HepG2 (cell line): ENCODE data around the gene SERINC1. TPM values are rescaled to one million over a fixed set of nuclear protein-coding genes. Genes with fewer than 3 reads are reported as not detected.

Experiments used
- EZH2 ChIP-seq: conservative IDR thresholded peaks from 2 replicates; pipeline ENCODE4 v1.6.1; 2012; ENCODE audit warnings: mild to moderate bottlenecking, low read depth, low read length, moderate library complexity
- FIP1L1 ChIP-seq: fragments of 200-400 bp; formaldehyde crosslinking; IDR thresholded peaks from 2 replicates; pipeline ENCODE4 v1.6.1; 2018; ENCODE audit warnings: low read depth, mild to moderate bottlenecking, low read length, moderate library complexity, borderline replicate concordance; ENCODE audit not compliant: insufficient read depth
- FOSL1 ChIP-seq: sonication (generic); formaldehyde crosslinking; IDR thresholded peaks from 2 replicates; pipeline ENCODE4 v1.9.0; 2021; ENCODE audit warnings: missing genetic modification reagents, borderline replicate concordance
- HNF4G ChIP-seq, 2 experiments: sonication (generic) in 1 of 2; formaldehyde crosslinking in 1 of 2; IDR thresholded peaks; 2 replicates each; pipeline versions ENCODE4 v1.4.0 to v1.6.1; 2011 to 2020; ENCODE audit warnings: borderline replicate concordance in 2 of 2, low read depth in 2 of 2, mild to moderate bottlenecking in 2 of 2, low read length in 1 of 2, missing genetic modification reagents in 1 of 2, moderate library complexity in 1 of 2
- ZBED4 ChIP-seq: sonication (generic); formaldehyde crosslinking; IDR thresholded peaks from 2 replicates; pipeline ENCODE4 v1.4.0; 2020; ENCODE audit warnings: missing genetic modification reagents, borderline replicate concordance
- ZBTB3 ChIP-seq: sonication (generic); formaldehyde crosslinking; IDR thresholded peaks from 2 replicates; pipeline ENCODE4 v1.4.0; 2020; ENCODE audit warnings: low read depth, mild to moderate bottlenecking, moderate library complexity, missing genetic modification reagents, borderline replicate concordance
- ZFP41 ChIP-seq: sonication (generic); formaldehyde crosslinking; IDR thresholded peaks from 2 replicates; pipeline ENCODE4 v1.4.0; 2020; ENCODE audit warnings: mild to moderate bottlenecking, missing genetic modification reagents, borderline replicate concordance
- ZNF276 ChIP-seq: sonication (generic); formaldehyde crosslinking; IDR thresholded peaks from 2 replicates; pipeline ENCODE4 v1.4.0; 2020; ENCODE audit warnings: mild to moderate bottlenecking, low read depth, missing genetic modification reagents
- ZNF615 ChIP-seq: sonication (generic); formaldehyde crosslinking; IDR thresholded peaks from 2 replicates; pipeline ENCODE4 v1.5.0; 2020; ENCODE audit warnings: mild to moderate bottlenecking, missing genetic modification reagents, borderline replicate concordance
- ZNF761 ChIP-seq: sonication (generic); formaldehyde crosslinking; conservative IDR thresholded peaks from 2 replicates; pipeline ENCODE4 v1.4.0; 2020; ENCODE audit warnings: mild to moderate bottlenecking, missing genetic modification reagents
- ZNF775 ChIP-seq: sonication (generic); formaldehyde crosslinking; IDR thresholded peaks from 2 replicates; pipeline ENCODE4 v1.4.0; 2020; ENCODE audit warnings: missing genetic modification reagents, mild to moderate bottlenecking, moderate library complexity, borderline replicate concordance
- polyA plus RNA-seq, 8 experiments: library from polyadenylated mRNA; depleted of rRNA in 3 of 8; stranded (reverse) in 7 of 8; unstranded in 1 of 8; fragments of >200 nt; fragmentation: Illumina TruSeq in 4 of 8; extraction: Trizol in 4 of 8; gene quantifications; 2 replicates each; pipeline versions ENCODE4 v1.2.1 to v1.2.3, GENCODE V29; 2011 to 2016; ENCODE audit warnings: low read depth in 4 of 8, missing spikeins in 1 of 8, mixed read lengths in 1 of 8; ENCODE audit not compliant: insufficient read depth in 1 of 8
- total RNA-seq, 5 experiments: library from RNA; depleted of rRNA; stranded (reverse); fragments of >200 nt; fragmentation: Illumina TruSeq; extraction: Trizol; gene quantifications; 2 replicates each; pipeline ENCODE4 v1.2.3, GENCODE V29; 2016; ENCODE audit warnings: low read depth in 1 of 5
- TF ChIP-seq, protein P1 (sequence below): sonication (generic); formaldehyde crosslinking; IDR thresholded peaks from 2 replicates; pipeline ENCODE4 v1.9.0; 2021; ENCODE audit warnings: missing genetic modification reagents, mild to moderate bottlenecking, borderline replicate concordance

The SERINC1 gene
- total and polyA plus RNA-seq, 2 of the 13 experiments (the other 11 are each of a cell fraction or from before 2014, with no cell fraction given): 93.5 to 112 TPM

DNA sequence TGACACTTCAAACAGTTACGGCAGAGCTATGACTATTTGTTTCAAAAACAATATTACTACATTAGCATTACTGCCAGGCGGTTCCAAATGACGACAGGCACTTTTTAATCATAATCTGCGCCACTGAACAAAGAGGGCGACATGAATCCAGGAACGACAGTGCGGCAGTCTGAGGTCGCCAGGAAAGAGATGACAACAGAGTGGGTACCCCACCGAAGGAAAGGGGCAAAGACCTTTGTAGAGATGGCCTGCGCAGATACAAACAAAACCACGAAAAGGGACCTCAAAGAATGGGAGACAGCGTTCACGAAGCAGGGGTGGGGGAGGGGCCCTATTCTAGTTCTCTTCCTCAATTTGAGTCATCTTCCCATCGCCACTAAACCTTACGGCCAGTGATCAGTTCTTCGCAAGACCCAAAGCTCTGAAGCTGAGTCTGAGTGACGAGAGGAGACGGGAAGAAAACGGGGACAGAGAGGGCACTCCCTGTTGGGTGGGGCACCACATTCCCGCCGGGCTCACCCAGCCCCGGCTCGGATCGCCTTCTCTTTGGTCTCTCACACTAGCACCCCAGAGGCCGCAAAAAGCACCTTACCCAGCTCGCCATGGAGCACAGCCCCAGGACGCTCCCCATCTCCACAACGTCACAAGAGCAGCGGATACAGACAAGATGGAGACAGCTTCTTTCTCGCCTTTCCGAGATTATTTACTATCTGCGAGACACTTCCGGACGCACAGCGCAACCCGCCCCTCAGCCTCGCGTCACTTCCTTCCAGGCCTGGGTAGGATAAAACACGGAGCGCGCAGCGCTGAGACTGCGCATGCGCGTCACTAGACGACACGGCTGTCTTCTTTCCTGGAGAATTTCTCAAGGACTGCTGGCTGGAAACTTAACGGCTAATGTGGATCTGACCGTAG, at the start of gene SERINC1 (continued):
- peak; percentile 91; the same call in 1 of the 2 replicates for TF ChIP-seq ZNF276 (CRISPR knock-in tag)
- TF ChIP-seq ZNF615 (CRISPR knock-in tag): peak; percentile 18; the same call in 1 of the 2 replicates
- no peak for TF ChIP-seq HNF4G (IDR thresholded peaks at IDR 0.05; ENCODE audit: borderline replicate concordance, low read depth, low read length)
- no peak; the same call in 1 of the 2 replicates for TF ChIP-seq HNF4G (CRISPR knock-in tag; IDR thresholded peaks at IDR 0.05; ENCODE audit: borderline replicate concordance, low read depth)
- 0 out of 2 replicates have a peak, but pooled peaks have one; percentile 39 for TF ChIP-seq ZFP41 (CRISPR knock-in tag)
- peak; percentile 43; the same call in 1 of the 2 replicates for TF ChIP-seq ZBED4
- no peak for TF ChIP-seq FOSL1 (CRISPR knock-in tag)
- TF ChIP-seq ZNF761 (CRISPR knock-in tag): 0 out of 2 replicates have a peak, but pooled peaks have one; percentile 88
- TF ChIP-seq, protein P1, sequence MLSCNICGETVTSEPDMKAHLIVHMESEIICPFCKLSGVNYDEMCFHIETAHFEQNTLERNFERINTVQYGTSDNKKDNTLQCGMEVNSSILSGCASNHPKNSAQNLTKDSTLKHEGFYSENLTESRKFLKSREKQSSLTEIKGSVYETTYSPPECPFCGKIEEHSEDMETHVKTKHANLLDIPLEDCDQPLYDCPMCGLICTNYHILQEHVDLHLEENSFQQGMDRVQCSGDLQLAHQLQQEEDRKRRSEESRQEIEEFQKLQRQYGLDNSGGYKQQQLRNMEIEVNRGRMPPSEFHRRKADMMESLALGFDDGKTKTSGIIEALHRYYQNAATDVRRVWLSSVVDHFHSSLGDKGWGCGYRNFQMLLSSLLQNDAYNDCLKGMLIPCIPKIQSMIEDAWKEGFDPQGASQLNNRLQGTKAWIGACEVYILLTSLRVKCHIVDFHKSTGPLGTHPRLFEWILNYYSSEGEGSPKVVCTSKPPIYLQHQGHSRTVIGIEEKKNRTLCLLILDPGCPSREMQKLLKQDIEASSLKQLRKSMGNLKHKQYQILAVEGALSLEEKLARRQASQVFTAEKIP (CRISPR knock-in tag): no peak
- no peak for TF ChIP-seq EZH2
- peak; percentile 87; the same call in 1 of the 2 replicates for TF ChIP-seq ZNF775 (CRISPR knock-in tag)
- TF ChIP-seq ZBTB3 (CRISPR knock-in tag): no peak
- no peak for TF ChIP-seq FIP1L1
